Measurements from ENCODE around the gene RNF125.

Gene RNF125

DNA sequence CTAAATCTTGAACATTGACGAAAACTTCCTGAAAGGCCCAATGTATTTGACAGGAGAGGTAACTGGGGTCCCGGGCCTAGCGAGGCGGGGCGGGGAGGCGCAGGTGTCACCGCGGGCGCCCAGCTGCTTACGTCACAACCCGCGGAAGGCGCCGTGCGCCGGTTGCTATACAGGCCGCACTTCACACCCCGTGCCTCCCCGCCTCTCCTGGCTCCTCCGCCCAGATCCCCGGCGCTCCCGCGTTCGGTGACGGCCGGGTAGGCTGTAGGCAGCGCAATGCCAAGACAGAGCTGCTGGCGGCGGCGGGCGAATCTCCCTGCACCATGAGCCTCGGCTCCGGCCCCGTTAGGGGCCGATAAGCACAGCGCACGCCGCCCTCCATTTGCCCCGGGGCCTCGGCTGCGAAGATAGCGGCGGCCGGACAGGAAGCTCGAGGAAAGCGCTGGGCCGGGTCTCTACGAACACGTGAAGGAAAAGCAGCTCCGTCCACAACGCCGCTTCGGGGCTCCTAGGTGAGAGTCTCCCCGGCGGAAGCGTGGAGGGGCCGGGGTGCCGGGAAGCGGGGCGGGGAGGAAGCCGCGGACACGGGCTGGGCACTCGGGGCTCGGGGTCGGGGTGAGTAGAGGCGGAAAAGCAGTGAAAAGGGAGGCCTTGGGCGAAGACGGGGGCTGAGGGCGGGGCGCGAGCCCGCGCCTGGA lies 73.2 kb downstream of the RNF125 start, which contains the start of gene RNF138:
RNF138 (plus strand) TSS at position 151 of the 698 bp plus-strand sequence. CDS start 903 bp downstream, outside the sequence.
- DNase-seq: peak; percentile 80

DNA sequence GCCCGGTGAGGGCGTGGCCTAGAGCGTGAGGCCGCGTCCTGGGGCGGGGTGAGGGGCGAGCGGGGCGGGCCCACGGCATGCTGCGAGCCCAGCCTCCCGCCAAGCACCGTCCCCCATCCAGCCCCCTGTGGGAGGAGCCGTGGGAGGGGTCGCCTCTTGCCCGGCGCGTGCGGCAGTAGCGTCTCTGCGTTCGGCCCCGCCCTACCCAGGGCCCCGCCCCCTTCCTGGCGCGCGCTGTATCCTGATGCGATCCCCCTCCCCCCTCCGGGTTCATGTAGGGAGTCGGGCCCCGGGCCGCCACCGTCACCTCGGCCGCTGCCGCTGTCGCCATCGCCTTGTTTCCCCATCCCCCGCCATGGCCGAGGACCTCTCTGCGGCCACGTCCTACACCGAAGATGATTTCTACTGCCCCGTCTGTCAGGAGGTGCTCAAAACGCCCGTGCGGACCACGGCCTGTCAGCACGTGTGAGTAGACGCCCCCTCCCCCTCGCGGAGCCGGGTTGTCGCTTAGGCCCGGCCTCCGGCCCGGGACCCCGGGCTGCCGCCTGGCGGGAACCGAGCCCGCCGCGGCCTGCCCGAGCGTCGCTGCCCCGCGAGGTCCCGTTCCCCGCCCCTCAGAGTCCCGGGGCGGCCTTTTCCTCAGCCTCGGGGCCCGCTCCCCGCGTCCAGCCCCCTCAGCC lies 73.9 kb downstream of the RNF125 start:
- DNase-seq: peak; percentile 97

- peak; percentile 53 for DNase-seq
These were observed 74.5 kb downstream of the RNF125 start for GRCh38 chr18:32093102-32093511.

DNA sequence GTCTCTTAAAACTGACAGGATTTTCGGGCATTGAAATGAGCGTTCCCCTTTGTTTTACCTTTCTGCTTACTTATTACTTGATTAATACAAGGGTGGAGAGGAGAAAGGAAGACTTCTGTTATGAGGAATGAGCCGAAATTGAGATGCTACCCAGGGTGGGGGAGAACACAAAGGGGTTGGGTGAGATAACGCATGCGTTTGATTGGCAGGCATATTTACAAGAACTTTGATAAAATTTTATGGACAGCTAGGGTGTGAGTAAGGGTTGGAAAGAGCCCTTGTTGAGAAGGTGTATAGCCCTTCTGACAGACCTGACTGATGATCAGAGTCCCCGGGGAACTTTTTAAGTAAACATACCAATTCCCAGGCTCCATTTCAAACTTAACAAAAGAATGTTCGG lies 74.9 kb downstream of the RNF125 start:
- DNase-seq: no peak

- DNase-seq: no peak
These were observed 76.7 kb downstream of the RNF125 start for GRCh38 chr18:32095192-32095899.

- DNase-seq: no peak
These were observed 77.2 kb downstream of the RNF125 start for GRCh38 chr18:32095900-32096229.

- no peak for DNase-seq
These were observed 78.3 kb downstream of the RNF125 start for GRCh38 chr18:32096946-32097345.

DNA sequence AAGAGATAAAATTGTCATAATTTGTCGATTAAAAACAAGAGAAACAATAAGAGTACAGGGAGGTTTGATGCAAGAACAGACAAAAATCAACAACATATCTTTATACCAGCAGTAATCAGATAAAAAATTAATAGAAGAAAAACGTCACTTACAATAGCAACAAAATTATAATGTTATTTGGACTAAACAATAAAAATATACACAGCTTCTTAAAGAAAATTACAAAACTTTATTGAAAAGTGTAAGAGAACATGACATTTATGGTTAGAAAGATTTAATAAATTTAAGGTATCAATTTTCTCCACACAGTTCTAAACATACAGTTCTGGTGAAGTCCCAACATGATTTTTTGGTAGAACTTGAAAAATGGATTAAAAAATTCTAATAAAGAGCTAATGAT lies 85.9 kb downstream of the RNF125 start:
- DNase-seq: no peak

GRCh38 chr18:32110005-32110404 lies 91.4 kb downstream of the RNF125 start:
- DNase-seq: no peak

GRCh38 chr18:32111706-32112105 lies 93.1 kb downstream of the RNF125 start:
- DNase-seq: no peak

DNA sequence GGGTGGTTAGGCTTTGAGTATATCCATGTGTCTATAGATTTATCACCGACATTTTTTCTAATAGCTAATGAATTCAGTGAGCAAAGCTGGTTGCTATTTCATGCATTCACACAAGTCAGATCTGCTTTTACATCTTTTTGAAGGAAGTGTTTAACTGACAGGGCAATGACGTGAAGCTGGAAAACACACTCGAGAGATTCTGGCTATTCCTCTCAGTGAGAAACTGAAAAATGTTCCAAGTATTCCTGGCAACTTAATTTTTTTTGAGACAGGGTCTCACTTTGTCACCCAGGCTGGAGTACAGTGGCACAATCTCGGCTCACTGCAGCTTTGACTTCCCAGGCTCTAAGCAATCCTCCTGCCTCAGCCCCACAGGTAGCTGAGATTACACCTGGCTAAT lies 94.2 kb downstream of the RNF125 start:
- no peak for DNase-seq

DNA sequence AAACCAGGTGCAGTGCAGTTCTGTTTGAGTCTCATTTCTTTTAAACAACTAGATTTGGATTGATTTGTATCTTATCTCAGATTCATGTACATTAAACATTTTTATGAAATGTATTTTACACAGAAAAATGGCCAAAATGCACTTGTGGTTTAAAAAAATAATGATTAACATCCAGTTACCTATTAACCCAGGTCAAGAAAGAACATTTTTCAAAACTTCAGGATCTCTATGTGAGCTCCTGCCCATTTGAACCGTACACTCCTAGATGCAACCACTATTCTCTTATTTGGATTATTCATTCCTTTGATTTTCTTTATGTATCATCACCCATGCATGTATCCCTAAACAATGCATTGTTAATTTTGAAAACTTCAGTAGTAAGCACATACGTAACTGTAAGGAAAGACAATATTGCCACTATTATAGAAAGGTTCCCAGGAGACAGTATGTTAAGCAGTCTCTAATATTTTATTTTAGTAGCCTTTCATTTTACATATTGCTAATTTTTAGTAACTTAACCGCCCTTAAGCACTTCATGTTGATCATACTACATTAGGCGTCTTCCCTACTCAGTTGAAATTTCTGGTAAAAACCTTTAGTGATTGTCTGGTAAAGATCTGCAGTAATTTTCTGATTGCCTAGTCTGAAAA lies 95.8 kb downstream of the RNF125 start:
- no peak for DNase-seq

GRCh38 chr18:32122039-32122438 lies 103.4 kb downstream of the RNF125 start:
- no peak for DNase-seq
